KG1 (cell line): ENCODE measurements around the gene RPS6KA5.
"Not testable (repeated sequence)": the region's sequence is repeated elsewhere in the genome, so short reads cannot be mapped to it uniquely, and the experiment has no call there.

Experiments used
- DNase-seq: peaks from one replicate; lab custom pipeline; 2025; lab: John Stamatoyannopoulos, UW

The RPS6KA5 gene

DNA sequence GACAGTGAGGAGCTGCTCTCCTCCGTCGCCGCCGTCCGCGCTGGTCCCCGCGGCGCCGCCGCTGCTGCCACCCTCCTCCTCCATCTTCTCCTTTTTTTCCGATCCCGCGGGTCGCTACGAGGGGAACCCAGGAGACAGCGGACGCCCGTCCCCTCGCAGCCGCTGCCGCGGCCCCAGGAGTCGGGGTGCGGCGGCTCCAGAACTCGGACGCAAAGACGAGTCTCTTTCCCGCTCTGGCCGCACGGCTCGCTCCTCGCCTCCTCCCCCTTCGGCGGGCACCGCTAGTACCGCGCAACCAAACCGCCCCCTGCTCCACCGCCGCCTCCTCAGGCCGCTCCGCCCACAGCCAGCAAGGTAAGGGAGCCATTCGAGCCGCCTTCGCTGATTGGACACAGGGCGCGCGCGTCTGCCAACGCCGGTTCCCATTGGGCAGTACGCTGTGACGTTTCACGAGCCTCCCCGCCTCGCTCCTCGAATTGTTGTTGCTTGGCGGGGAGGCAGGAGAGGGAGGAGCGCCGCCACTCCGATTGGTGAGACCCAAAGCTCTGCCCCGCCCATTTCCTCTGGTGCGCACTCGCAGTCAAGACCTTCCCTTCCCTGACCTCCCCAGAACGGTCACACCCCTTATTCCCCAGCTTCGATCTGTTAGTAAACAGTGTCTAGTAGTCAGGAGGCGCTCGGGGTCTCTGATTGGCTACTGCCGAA, at the start of gene RPS6KA5:
Gene RPS6KA5, minus strand, starts transcription at position 291 of the 705 bp plus-strand sequence. Its CDS starts 207 bp downstream, at position 84.
- peak; percentile 99 for DNase-seq

- DNase-seq: peak; percentile 49
Measured at GRCh38 chr14:91108941-91109611, 48.6 kb upstream of the RPS6KA5 start.

DNA sequence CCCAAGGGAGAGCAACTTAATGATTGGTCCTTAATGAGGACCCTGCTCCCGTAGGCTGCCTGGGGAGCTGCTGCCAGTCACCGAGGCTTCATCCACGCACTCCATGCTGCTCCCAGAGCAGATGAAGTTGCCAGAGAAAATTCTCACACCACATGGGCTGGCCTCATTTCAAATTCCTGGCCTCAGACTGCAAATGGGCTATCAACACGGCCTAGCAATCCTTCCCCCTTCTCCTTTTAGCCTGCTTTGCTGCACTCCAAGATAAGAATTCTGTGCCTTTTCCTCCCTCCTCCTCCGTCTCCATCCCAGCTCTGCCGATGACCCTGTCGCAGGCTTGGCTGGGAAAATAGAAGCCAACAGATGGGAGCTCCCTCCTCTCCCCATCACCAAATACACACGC, 42.7 kb upstream of the RPS6KA5 start:
- DNase-seq: no peak

DNA sequence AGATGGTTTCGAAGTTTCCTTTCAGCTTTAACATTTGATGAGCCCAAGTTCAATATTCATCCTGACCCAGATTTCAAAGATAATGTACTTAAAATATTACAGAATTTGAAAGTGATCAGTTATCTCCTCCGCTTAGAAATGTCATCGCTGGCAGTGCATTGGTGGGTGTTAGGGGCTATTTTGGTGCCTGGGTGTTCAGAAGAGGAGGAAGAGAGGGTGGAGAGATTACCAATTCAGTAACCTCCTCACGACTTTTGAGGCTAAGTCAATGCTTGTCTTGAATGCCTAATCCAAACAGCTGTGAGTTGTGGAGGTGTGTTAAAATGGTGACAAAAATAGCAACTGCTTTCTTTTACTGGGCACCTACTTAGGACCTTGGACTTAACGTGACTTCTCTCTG, 39.7 kb upstream of the RPS6KA5 start:
- DNase-seq: no peak

DNA sequence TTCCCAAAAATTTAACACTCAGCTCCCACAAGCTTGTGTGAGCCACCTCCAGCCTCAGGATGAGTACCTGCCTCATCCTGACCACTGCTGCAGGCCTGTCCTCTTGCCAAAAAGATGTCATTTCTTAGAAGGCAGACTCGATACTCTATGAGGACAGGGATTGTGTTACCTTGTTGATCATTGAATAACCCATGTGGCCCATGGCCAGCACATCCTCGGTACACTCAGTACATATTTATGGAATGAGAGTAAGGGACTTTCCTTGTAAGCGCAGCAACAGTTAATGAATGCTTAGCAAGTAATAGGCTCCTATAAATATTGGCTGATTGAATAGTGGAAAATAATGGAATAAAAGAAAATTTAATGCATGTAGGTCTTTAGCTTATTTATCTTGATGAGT, 38.1 kb upstream of the RPS6KA5 start:
- DNase-seq: no peak

DNA sequence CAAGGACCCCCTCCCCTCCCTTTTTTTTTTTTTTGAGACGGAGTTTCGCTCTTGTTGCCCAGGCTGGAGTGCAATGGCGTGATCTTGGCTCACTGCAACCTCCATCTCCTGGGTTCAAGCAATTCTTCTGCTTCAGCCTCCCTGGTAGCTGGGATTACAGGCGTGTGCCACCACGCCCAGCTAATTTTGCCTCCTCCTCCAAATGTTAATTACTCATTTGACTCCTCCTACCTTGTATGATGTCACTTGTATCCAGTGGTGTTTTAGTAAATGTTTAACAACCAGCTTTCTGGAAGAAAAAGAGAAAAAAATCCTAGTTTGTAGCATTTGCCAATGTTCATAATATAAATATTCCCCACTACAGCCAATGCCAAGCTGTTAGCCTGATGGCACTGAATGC, 37.2 kb upstream of the RPS6KA5 start:
- not testable (repeated sequence) for DNase-seq

- no peak for DNase-seq
Measured at GRCh38 chr14:91095178-91095577, 34.7 kb upstream of the RPS6KA5 start.

GRCh38 chr14:91094772-91095171, 34.3 kb upstream of the RPS6KA5 start:
- DNase-seq: no peak

GRCh38 chr14:91093743-91094472, 33.5 kb upstream of the RPS6KA5 start:
- not testable (repeated sequence) for DNase-seq

- no peak for DNase-seq
Measured at GRCh38 chr14:91092073-91092472, 31.6 kb upstream of the RPS6KA5 start.

GRCh38 chr14:91090743-91091142, 30.3 kb upstream of the RPS6KA5 start:
- DNase-seq: no peak

- DNase-seq: no peak
Measured at GRCh38 chr14:91089958-91090535, 29.6 kb upstream of the RPS6KA5 start.

- no peak for DNase-seq
Measured at GRCh38 chr14:91088585-91089235, 28.3 kb upstream of the RPS6KA5 start.

DNA sequence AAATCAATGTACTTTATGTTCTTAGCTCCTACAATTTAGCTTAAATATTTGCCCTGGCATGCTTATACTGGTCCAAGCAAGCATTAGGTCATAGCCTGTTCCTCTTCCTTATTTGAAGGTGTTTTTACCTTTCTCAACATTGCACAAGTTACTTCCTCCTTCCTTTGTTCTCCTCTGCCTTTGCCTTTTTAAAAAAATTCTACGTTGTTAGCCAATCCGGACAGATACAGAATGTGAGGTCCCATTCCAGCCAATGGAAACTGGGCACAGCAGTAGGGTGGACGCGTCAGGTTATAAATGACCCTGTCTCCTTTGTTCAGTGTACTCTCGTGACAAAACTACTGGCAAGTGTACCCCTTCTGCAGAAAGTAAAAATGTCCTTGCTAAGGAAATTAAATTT, 27.0 kb upstream of the RPS6KA5 start:
- not testable (repeated sequence) for DNase-seq

- no peak for DNase-seq
Measured at GRCh38 chr14:91084516-91084915, 24.1 kb upstream of the RPS6KA5 start.

DNA sequence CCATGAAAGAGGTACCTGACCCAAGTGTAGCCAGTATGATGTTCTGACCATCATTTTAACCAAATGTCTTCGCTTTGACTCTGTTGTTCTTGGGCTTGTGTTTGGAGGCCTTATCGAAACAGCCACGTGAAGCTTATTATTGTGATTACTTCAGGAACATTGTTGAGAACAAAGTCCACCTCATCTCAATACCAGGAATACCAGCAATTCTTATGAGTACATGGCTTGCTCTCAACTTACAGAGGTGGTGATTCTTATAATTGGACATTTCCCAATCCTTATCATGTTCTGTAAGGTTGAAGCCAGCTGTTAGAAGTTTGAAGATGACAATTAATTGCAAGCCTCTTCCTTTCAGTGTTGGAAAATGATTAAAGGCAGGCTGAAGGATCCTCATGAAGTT, 21.8 kb upstream of the RPS6KA5 start:
- DNase-seq: no peak

- no peak for DNase-seq
Measured at GRCh38 chr14:91080071-91080470, 19.6 kb upstream of the RPS6KA5 start.

DNA sequence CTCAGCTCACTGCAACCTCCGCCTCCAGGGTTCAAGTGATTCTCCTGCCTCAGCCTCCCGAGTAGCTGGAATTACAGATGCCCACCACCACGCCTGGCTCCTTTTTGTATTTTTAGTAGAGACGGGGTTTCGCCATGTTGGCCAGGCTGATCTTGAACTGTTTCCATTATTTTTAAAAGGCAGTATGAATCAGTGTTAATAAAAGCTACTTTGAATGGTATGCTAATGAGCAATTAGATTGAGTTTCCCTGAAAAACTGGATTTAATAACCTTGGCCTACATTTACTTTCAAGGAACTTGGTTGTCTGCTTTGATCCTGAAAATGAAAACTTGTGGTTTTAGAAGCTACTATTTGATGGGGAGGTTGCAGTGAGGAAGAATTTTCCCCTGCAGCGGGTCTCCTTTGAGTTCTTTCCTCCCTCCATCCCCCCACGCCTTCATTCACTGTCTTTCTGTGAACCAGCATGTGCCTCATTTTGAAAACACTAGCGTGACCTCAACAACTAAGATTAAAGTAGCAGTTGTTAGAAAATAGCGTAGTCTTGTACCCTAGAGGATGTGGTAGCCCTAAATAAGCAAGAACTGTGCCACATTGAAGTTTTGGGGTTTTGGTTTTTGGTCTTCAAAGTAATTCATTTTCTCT, 17.8 kb upstream of the RPS6KA5 start:
- DNase-seq: no peak

DNA sequence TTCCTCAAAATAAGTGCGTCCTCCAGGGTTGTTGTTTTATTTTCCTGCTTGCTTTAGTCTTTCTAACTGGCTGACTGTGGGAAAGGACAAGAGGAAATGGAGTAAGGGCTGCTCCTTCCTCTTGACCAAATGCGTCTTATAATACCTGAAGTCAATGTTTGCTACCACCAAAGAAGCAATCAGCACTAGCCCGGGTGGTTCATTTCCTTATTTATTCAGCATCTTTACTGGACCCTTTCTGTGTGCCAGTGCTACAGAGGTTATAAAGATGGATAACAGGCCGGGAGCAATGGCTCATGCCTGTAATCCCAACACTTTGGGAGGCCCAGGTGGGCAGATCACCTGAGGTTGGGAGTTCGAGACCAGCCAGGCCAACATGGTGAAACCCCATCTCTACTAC, 15.1 kb upstream of the RPS6KA5 start:
- no peak for DNase-seq

DNA sequence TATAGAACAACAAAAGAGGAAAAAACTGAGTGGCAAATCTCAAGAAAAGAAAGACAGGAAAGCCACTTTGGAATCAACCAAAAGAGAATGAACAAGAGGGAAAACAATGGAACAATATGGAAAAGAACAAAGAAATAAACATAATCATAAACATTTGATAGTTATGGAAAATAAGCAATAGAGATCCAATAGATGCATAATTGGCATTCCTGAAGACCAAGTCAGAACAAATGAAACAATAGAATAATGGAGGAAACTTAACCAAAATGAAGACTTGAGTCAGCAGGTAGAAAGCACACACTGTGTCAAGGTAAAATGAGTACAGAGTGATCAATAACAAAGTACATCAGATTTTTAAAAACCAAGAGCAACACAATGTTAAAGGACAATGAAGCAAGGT, 10.1 kb upstream of the RPS6KA5 start:
- DNase-seq: no peak

DNA sequence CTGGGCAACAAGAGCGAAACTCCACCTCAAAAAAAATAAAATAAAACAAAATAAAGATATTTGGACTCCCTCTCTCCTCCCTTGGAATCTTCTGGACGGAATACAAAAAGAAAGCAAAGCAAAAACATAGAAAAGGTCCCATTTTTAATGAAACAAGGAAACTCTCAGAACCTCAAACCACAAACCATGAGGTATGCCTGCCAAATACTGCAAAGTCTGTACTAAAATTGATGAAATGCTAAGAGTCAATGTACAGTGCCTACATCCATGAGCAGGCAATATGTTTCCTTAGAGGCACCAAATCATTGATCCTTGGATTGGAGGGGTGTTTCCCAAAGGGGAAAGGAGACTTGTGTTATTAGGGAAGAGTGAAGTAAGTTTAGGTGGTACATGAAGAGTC, 8.2 kb upstream of the RPS6KA5 start:
- no peak for DNase-seq

DNA sequence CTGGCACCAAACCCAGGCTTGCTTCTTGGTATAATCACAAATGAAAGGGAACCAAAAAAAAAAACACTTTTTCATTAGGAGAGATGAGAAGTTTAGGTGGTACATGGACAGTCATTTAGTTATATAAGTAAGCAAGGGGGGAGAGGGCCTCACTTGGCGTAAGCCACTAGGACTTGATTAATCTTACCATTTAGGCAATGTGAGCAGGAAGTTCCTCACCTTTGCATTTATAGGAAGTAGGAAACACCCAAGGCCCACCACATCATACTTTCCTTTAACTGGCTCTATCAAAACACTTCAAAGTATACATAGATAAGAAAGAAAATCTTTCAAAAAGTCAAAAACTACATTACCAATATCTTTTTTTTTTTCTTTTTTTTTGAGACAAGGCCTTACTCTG, 6.7 kb upstream of the RPS6KA5 start:
- DNase-seq: no peak
